GM13976 (cell line): ENCODE measurements around the gene WDR74.
"Not testable (repeated sequence)": the region's sequence is repeated elsewhere in the genome, so short reads cannot be mapped to it uniquely, and the experiment has no call there.

Experiments used
- DNase-seq: peaks from one replicate; pipeline ENCODE4 v3.0.0; 2012; ENCODE audit warnings: low spot score
- CTCF ChIP-seq: IDR thresholded peaks from 2 replicates; pipeline ENCODE4 v1.5.1; 2012; ENCODE audit warnings: borderline replicate concordance, mild to moderate bottlenecking; ENCODE audit not compliant: insufficient read depth; ENCODE audit errors: extremely low read depth, missing control alignments, control extremely low read depth
- in situ Hi-C: fragments of 300-500 bp; cut with MboI; formaldehyde crosslinking; loops from one replicate; pipeline ENCODE4 v1.12.0; 2022; ENCODE audit warnings: low sequenced_read_pairs, mixed read lengths, inconsistent platforms; ENCODE audit not compliant: unreplicated experiment

WDR74 gene

GRCh38 chr11:62847767-62848314 is 8.5 kb upstream of the WDR74 start:
- no peak for DNase-seq
- in situ Hi-C loops: no loop called here
- no peak for TF ChIP-seq CTCF

- DNase-seq: no peak
- in situ Hi-C loops: no loop called here
- no peak for TF ChIP-seq CTCF
Measured at GRCh38 chr11:62846177-62846576, 6.8 kb upstream of the WDR74 start.

GRCh38 chr11:62844154-62844553 is 4.8 kb upstream of the WDR74 start:
- in situ Hi-C loops: no loop called here
- no peak for DNase-seq
- TF ChIP-seq CTCF: no peak

- in situ Hi-C loops: no loop called here
- no peak for DNase-seq
- TF ChIP-seq CTCF: no peak
Measured at GRCh38 chr11:62843466-62843865, 4.1 kb upstream of the WDR74 start.

- in situ Hi-C loops, DNase-seq: not testable (repeated sequence)
Measured at GRCh38 chr11:62842891-62843290, 3.5 kb upstream of the WDR74 start.

GRCh38 chr11:62842171-62842741 is 2.9 kb upstream of the WDR74 start:
- DNase-seq: peak; percentile 52
- in situ Hi-C loops: no loop called here

More at GRCh38 chr11:62842171-62842741, 2.9 kb upstream of the WDR74 start:
- no peak for TF ChIP-seq CTCF
